Keratinocyte (primary cell): ENCODE results near the gene TGFBR1. TPM values are rescaled to one million over a fixed set of nuclear protein-coding genes. Genes with fewer than 3 reads are reported as not detected.

Source experiments
- DNase-seq: peaks from one replicate; pipeline ENCODE4 v3.0.0-alpha.2; 2011; ENCODE audit warnings: low read depth, missing footprints, low spot score
- FAIRE-seq: peaks from 2 replicates; lab custom pipeline; 2011; peaks lifted over from hg19 to GRCh38; lab: Jason Lieb, UNC
- H2AFZ ChIP-seq: 2 replicates; pipeline ENCODE4 v1.6.0; 2012; ENCODE audit warnings: low read length, control low read depth, inconsistent platforms; ENCODE audit not compliant: control insufficient read depth
- H3K27ac ChIP-seq: 2 replicates; pipeline ENCODE4 v1.5.1; 2011; ENCODE audit warnings: low read length; ENCODE audit not compliant: control insufficient read depth, insufficient read depth
- H3K27me3 ChIP-seq: 3 replicates; pipeline ENCODE4 v1.6.0; 2011; ENCODE audit warnings: low read length; ENCODE audit not compliant: control insufficient read depth, insufficient read depth; ENCODE audit errors: extremely low read depth
- H3K36me3 ChIP-seq, 2 experiments: 2 replicates in 1 of 2; 3 replicates in 1 of 2; pipeline ENCODE4 v1.5.1; 2011; ENCODE audit warnings: low read length in 2 of 2, mild to moderate bottlenecking in 1 of 2; ENCODE audit not compliant: control insufficient read depth in 2 of 2, insufficient read depth in 2 of 2; ENCODE audit errors: extremely low read depth in 1 of 2
- H3K4me1 ChIP-seq: 3 replicates; pipeline ENCODE4 v1.5.1; 2011; ENCODE audit warnings: low read length; ENCODE audit not compliant: control insufficient read depth, insufficient read depth; ENCODE audit errors: extremely low read depth
- H3K4me2 ChIP-seq: 3 replicates; pipeline ENCODE4 v1.6.0; 2011; ENCODE audit warnings: low read depth, low read length; ENCODE audit not compliant: control insufficient read depth, insufficient read depth; ENCODE audit errors: extremely low read depth
- H3K4me3 ChIP-seq, 3 experiments: fragments of 200-600 bp in 1 of 3; sonication (generic) in 1 of 3; 2 replicates in 2 of 3; 3 replicates in 1 of 3; pipeline ENCODE4 v1.5.1; 2011 to 2016; ENCODE audit warnings: low read length in 3 of 3, mild to moderate bottlenecking in 3 of 3, control low read depth in 2 of 3, inconsistent platforms in 1 of 3, low read depth in 1 of 3, mixed read lengths in 1 of 3, mixed run types in 1 of 3, moderate library complexity in 1 of 3; ENCODE audit not compliant: control insufficient read depth in 2 of 3, insufficient read depth in 2 of 3; ENCODE audit errors: extremely low read depth in 1 of 3
- H3K79me2 ChIP-seq: 2 replicates; pipeline ENCODE4 v1.6.0; 2012; ENCODE audit warnings: low read length; ENCODE audit not compliant: control insufficient read depth, insufficient read depth
- H3K9ac ChIP-seq: 3 replicates; pipeline ENCODE4 v1.6.0; 2011; ENCODE audit warnings: low read length; ENCODE audit not compliant: control insufficient read depth, insufficient read depth; ENCODE audit errors: extremely low read depth
- H3K9me1 ChIP-seq: 3 replicates; pipeline ENCODE4 v1.6.0; 2011; ENCODE audit warnings: low read length; ENCODE audit not compliant: control insufficient read depth, insufficient read depth; ENCODE audit errors: extremely low read depth
- H3K9me3 ChIP-seq: 2 replicates; pipeline ENCODE4 v1.5.1; 2012; ENCODE audit warnings: low read depth, low read length; ENCODE audit not compliant: control insufficient read depth
- H4K20me1 ChIP-seq: 3 replicates; pipeline ENCODE4 v1.6.0; 2011; ENCODE audit warnings: low read length; ENCODE audit not compliant: control insufficient read depth, insufficient read depth; ENCODE audit errors: extremely low read depth
- CTCF ChIP-seq, 3 experiments: IDR thresholded peaks in 1 of 3; conservative IDR thresholded peaks in 1 of 3; optimal IDR thresholded peaks in 1 of 3; 2 replicates in 2 of 3; 3 replicates in 1 of 3; pipeline versions ENCODE3 to v1.5.1; 2011; ENCODE audit warnings: low read length in 3 of 3, mild to moderate bottlenecking in 3 of 3, moderate library complexity in 2 of 3, control low read depth in 1 of 3, inconsistent platforms in 1 of 3; ENCODE audit not compliant: insufficient read depth in 2 of 3; ENCODE audit errors: extremely low read depth in 1 of 3
- EZH2 ChIP-seq: IDR thresholded peaks from one replicate; pipeline ENCODE4 v1.6.1; 2012; ENCODE audit warnings: inconsistent platforms, mild to moderate bottlenecking, low read length, moderate library complexity
- dilution Hi-C: fragments of 300-500 bp; cut with MboI; formaldehyde crosslinking; loops from one replicate; pipeline ENCODE4 v1.7.0; 2020; ENCODE audit warnings: low sequenced_read_pairs; ENCODE audit not compliant: extremely low pct_ligation_motif_present
- polyA plus RNA-seq, 5 experiments: library from polyadenylated mRNA; depleted of rRNA in 3 of 5; stranded (reverse) in 3 of 5; stranded (forward) in 1 of 5; unstranded in 1 of 5; fragments of >200 nt; gene quantifications; 1 replicate in 1 of 5; 2 replicates in 3 of 5; 3 replicates in 1 of 5; pipeline versions ENCODE4 v1.2.1 to v1.2.3, GENCODE V29; 2011 to 2012; ENCODE audit warnings: missing spikeins in 2 of 5, low read depth in 1 of 5, low replicate concordance in 1 of 5

TGFBR1 gene
- polyA plus RNA-seq, 1 donor (not counting 4 experiments of a cell fraction or from before 2014, with no cell fraction given) = 55.0 TPM

DNA sequence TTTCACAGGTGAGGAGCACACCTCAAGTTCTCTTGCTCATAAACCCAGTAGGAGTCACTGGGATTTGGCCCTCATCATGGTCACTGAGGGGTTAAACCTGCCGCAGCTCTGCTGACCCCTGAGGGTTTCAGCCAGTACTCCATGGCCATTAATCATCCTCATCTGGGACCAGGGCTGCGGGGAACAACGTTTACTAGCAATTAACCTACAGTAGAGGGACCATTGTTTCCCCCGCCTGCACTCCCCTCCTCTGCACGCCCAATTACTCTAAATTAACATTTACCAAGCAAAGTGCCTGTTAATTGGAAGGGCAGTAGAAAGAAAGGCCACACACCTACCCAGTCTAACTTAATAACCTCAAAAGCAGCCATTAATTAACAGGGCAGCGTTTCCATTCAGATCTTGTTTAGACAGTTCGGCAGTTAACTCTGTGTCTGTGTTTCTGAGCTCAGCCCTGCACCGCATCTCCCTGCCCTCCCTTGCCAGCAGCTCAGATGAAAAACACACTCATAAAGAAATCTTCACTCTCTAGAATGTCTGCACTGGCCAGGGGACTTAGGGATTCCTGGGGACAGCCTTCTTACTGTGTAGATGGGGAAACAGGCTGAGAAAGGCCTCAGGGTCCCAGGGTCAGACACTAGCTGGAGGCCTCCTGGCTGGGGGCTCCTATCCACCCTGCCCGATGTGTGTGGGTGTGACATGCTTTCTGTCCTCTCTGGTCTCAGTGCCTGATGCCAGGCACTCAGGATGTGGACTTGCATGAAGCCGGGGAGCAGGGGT, 65.3 kb downstream of the TGFBR1 start:
- no peaks in the 10 kb centered on the region for H3K9me3 ChIP-seq
- DNase-seq (no peak), FAIRE-seq (no peak)
- H3K4me2 ChIP-seq = no peak overlapping the region
- H3K36me3 ChIP-seq = no peaks in the 10 kb centered on the region
- no peaks in the 10 kb centered on the region for H3K9me1 ChIP-seq
- dilution Hi-C loops = no loop called here
- no peaks in the 10 kb centered on the region for H4K20me1 ChIP-seq
- H3K4me1 ChIP-seq = no peaks in the 10 kb centered on the region
- H3K9ac ChIP-seq = no peak overlapping the region
- TF ChIP-seq CTCF (optimal IDR thresholded peaks at IDR 0.05 in 1 of 3, IDR thresholded peaks at IDR 0.05 in 1 of 3, conservative IDR thresholded peaks at IDR 0.05 in 1 of 3; ENCODE audit: extremely low read depth in 1 of 3, insufficient read depth in 2 of 3, low read length in 3 of 3) (no peak), EZH2 (no peak)
- H3K27me3 ChIP-seq = peaks cover 16% of the 10 kb centered on the region
- no peak overlapping the region for H2AFZ ChIP-seq
- H3K27ac ChIP-seq = no peak overlapping the region
- H3K79me2 ChIP-seq = no peaks in the 10 kb centered on the region
- no peak overlapping the region for H3K4me3 ChIP-seq

DNA sequence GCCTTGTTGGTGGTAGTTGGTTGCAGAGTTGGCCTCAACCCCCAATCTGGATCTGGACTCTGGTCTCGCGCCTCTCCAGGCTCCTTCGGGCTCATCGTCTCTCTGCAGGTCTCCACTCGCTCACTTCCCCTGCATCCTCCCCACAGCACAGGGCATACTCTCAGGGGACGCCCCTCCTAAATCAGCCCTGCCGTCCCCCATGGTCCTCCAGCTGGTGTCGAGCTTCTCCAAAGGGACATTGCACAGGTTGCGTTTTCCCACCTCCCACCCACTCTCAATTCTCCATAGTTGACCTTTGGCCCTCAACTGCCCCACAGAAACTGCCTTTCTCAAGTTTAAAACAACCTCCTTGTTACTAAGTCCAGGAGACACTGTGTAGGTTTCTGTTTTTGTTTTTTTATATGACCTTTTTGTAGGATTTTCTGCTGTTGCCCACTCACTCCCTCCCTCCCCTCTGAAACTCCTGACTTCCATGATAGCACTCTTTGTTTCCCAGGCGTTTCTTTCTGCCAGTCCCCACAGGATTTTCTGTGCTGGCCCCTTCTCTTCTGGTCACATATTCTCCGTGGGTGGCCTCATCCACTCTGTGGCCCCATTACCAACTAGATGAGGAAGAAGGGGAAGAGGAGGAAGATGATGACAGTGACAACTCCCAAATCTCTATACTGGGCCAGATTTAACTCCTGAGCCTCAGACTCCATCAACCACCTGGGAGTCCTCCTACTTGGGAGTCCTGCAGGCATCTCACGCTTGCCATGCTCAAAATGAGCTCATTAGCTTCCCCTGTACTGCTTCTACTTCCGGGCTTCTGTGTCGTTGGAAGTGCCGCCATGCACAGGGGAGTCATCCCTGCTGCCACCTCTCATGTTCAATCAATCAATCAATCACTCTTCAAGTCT, 66.6 kb downstream of the TGFBR1 start:
- DNase-seq = no peak
- Histone ChIP-seq H4K20me1 (no peaks in the 10 kb centered on the region), H3K4me3 (no peak overlapping the region), H3K4me1 (no peaks in the 10 kb centered on the region), H3K9ac (no peak overlapping the region), H3K9me1 (no peaks in the 10 kb centered on the region), H2AFZ (no peak overlapping the region), H3K36me3 (no peaks in the 10 kb centered on the region), H3K9me3 (no peaks in the 10 kb centered on the region), H3K79me2 (no peaks in the 10 kb centered on the region), H3K27me3 (peaks cover 16% of the 10 kb centered on the region), H3K27ac (no peak overlapping the region), H3K4me2 (no peak overlapping the region)
- TF ChIP-seq CTCF (optimal IDR thresholded peaks at IDR 0.05 in 1 of 3, IDR thresholded peaks at IDR 0.05 in 1 of 3, conservative IDR thresholded peaks at IDR 0.05 in 1 of 3; ENCODE audit: extremely low read depth in 1 of 3, insufficient read depth in 2 of 3, low read length in 3 of 3) = no peak
- TF ChIP-seq EZH2 = no peak
- dilution Hi-C loops = no loop called here
- FAIRE-seq = no peak
